ENCODE measurements around the gene BACE1-AS. TPM values are rescaled to one million over a fixed set of nuclear protein-coding genes. Genes with fewer than 3 reads are reported as not detected.

Gene BACE1-AS
- total RNA-seq, 3 donors from 2014 or later (not counting 1 experiment from before 2014, with no cell fraction given): 2.1 to 4.1 (median 2.4) TPM

DNA sequence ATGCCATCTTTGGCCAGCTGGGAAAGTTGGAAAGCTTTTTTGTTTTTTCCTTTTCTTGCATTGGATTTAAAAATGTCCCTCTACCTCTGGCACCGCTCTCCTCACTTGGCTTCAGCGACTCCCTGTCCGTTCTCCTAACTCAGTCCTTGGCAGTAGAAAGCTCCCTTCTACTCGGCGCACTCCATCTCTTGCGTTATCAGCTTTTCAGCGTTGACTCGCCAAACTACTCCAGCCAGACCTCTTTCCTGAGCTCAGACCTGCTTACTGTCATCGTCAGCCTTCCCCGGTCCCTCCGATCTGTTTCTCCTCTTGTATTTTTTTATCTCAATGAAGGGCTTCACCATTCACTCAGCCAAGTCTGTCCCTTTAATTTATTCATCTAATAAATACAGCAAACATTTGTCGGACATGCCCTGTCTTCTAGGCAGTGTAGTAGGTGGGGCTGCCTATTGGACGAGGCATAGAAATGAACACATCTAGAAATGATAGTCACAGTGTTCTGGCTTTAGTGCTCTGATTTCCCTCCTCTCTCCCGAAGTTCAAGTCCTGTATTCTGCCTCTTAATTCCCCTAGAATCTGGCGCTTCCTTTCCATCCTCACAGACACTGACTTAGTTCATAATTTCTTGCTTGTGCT is 37.3 kb downstream of the BACE1-AS start:
- H3K27me3 ChIP-seq (ENCODE audit: control insufficient read depth, insufficient read depth, low read length): no peaks in the 10 kb centered on the region
- H3K27me3 Mint-ChIP-seq (ENCODE audit: low read depth in 2 of 2): no peaks in the 10 kb centered on the region
- peak overlapping the region; percentile 85 for H3K27ac ChIP-seq (ENCODE audit: low read length)
- intact Hi-C loops (cut with micrococcal nuclease): loop anchor here (5.0 kb wide), 1 partner anchor 96 kb away; the partner anchor contains the start of genes PCSK7 and RNF214
- H3K4me3 Mint-ChIP-seq: no peak overlapping the region
- H3K4me1 ChIP-seq (ENCODE audit: control insufficient read depth, insufficient read depth, low read length): peaks cover 14% of the 10 kb centered on the region
- no peaks in the 10 kb centered on the region for H3K9me3 ChIP-seq (ENCODE audit: control insufficient read depth, insufficient read depth, low read length)
- peak overlapping the region; percentile 80 for H3K4me3 ChIP-seq (ENCODE audit: low read length)
- DNase-seq (peak in 1 of 2 donors; percentile 47), ATAC-seq (no peak)
- no peaks in the 10 kb centered on the region for H3K36me3 Mint-ChIP-seq
- no peak overlapping the region for H3K27ac Mint-ChIP-seq
- H3K36me3 ChIP-seq (ENCODE audit: control insufficient read depth, insufficient read depth, low read length): no peaks in the 10 kb centered on the region
- WGBS (ENCODE audit: insufficient coverage): 20% methylated on average over 15 of the region's 15 CpGs
- H3K9me3 Mint-ChIP-seq: no peaks in the 10 kb centered on the region
- H3K4me1 Mint-ChIP-seq: no peaks in the 10 kb centered on the region
- no peak for TF ChIP-seq CTCF (IDR thresholded peaks at IDR 0.05)

- TF ChIP-seq CTCF (IDR thresholded peaks at IDR 0.05): no peak
- H3K36me3 Mint-ChIP-seq: no peaks in the 10 kb centered on the region
- no peaks in the 10 kb centered on the region for H3K27me3 ChIP-seq (ENCODE audit: control insufficient read depth, insufficient read depth, low read length)
- H3K27ac ChIP-seq (ENCODE audit: low read length): no peak overlapping the region
- no peaks in the 10 kb centered on the region for H3K36me3 ChIP-seq (ENCODE audit: control insufficient read depth, insufficient read depth, low read length)
- no peaks in the 10 kb centered on the region for H3K9me3 ChIP-seq (ENCODE audit: control insufficient read depth, insufficient read depth, low read length)
- WGBS (ENCODE audit: insufficient coverage): 50% methylated on average over 2 of the region's 2 CpGs
- ATAC-seq (no peak), DNase-seq (no peak)
- H3K27me3 Mint-ChIP-seq (ENCODE audit: low read depth in 2 of 2): no peaks in the 10 kb centered on the region
- H3K4me1 Mint-ChIP-seq: peaks cover 0 to 15% of the 10 kb centered on the region in 2 donors
- H3K4me1 ChIP-seq (ENCODE audit: control insufficient read depth, insufficient read depth, low read length): peaks cover 11% of the 10 kb centered on the region
- H3K27ac Mint-ChIP-seq: no peak overlapping the region
- no peak overlapping the region for H3K4me3 ChIP-seq (ENCODE audit: low read length)
- H3K9me3 Mint-ChIP-seq: no peaks in the 10 kb centered on the region
- no peak overlapping the region for H3K4me3 Mint-ChIP-seq
- intact Hi-C loops (cut with micrococcal nuclease): no loop called here
Observed at GRCh38 chr11:117332843-117333242, 41.7 kb downstream of the BACE1-AS start.

DNA sequence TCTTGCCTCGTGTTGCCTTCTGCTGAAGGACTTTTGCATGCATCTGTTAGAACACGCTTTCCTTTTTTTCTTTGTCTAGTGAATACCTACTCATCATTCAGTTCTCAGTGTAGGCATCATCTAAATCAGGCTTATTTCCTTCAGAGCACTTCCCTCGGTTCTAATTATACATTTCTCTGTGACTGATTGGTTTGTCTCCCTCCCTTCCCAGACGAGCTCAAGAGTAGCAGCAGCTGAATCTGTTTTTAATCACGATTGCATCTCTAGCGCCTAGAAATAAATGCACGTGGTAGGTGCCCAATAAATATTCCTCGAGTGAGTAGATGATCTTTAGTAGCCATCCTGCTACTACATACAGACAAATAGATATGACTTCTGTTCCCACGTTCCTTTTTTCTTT is 42.8 kb downstream of the BACE1-AS start:
- Histone ChIP-seq H3K27ac (ENCODE audit: low read length) (no peak overlapping the region), H3K4me1 (ENCODE audit: control insufficient read depth, insufficient read depth, low read length) (peaks cover 2% of the 10 kb centered on the region), H3K27me3 (ENCODE audit: control insufficient read depth, insufficient read depth, low read length) (no peaks in the 10 kb centered on the region), H3K9me3 (ENCODE audit: control insufficient read depth, insufficient read depth, low read length) (no peaks in the 10 kb centered on the region), H3K4me3 (ENCODE audit: low read length) (no peak overlapping the region), H3K36me3 (ENCODE audit: control insufficient read depth, insufficient read depth, low read length) (no peaks in the 10 kb centered on the region)
- Mint-ChIP-seq H3K4me1 (peaks cover 0 to 18% of the 10 kb centered on the region in 2 donors), H3K27ac (no peak overlapping the region), H3K9me3 (no peaks in the 10 kb centered on the region), H3K4me3 (no peak overlapping the region), H3K27me3 (ENCODE audit: low read depth in 2 of 2) (no peaks in the 10 kb centered on the region), H3K36me3 (peaks cover 7% of the 10 kb centered on the region)
- DNase-seq: no peak
- ATAC-seq: no peak
- no peak for TF ChIP-seq CTCF (IDR thresholded peaks at IDR 0.05)
- intact Hi-C loops (cut with micrococcal nuclease): no loop called here
- WGBS (ENCODE audit: insufficient coverage): 92% methylated on average over 8 of the region's 9 CpGs

DNA sequence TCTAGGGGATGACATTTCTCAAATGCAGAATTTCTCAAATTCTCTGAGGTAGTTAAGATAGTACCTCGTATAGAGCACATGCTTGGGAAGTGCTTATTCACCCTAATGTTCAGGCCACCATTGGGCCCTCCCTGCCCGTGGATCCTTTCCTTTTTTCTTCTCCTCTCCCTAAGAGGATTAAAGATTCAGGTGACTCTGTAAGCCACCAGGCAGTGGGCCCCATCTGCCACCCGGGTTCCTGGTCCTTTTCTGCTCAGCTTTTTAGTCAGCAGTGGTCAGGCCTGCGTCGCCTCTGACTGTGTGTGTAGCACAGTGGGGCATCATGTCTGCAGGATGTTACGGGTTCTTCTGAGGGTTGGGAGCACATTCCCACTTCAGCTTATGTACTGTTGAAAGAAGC is 43.8 kb downstream of the BACE1-AS start:
- no peaks in the 10 kb centered on the region for H3K36me3 ChIP-seq (ENCODE audit: control insufficient read depth, insufficient read depth, low read length)
- WGBS (ENCODE audit: insufficient coverage): 84% methylated on average over 6 of the region's 6 CpGs
- ATAC-seq (no peak), DNase-seq (no peak)
- H3K4me3 ChIP-seq (ENCODE audit: low read length): no peak overlapping the region
- Mint-ChIP-seq H3K27ac (no peak overlapping the region), H3K4me1 (peaks cover 0 to 18% of the 10 kb centered on the region in 2 donors), H3K36me3 (peaks cover 7% of the 10 kb centered on the region), H3K27me3 (ENCODE audit: low read depth in 2 of 2) (no peaks in the 10 kb centered on the region), H3K4me3 (no peak overlapping the region), H3K9me3 (no peaks in the 10 kb centered on the region)
- H3K9me3 ChIP-seq (ENCODE audit: control insufficient read depth, insufficient read depth, low read length): no peaks in the 10 kb centered on the region
- H3K27me3 ChIP-seq (ENCODE audit: control insufficient read depth, insufficient read depth, low read length): no peaks in the 10 kb centered on the region
- TF ChIP-seq CTCF (IDR thresholded peaks at IDR 0.05): no peak
- no peak overlapping the region for H3K27ac ChIP-seq (ENCODE audit: low read length)
- intact Hi-C loops (cut with micrococcal nuclease): no loop called here
- no peaks in the 10 kb centered on the region for H3K4me1 ChIP-seq (ENCODE audit: control insufficient read depth, insufficient read depth, low read length)
